Measurements from ENCODE around the gene TRAPPC8.
A peak's percentile ranks its signal among the peaks of the same experiment; 100 is the strongest.
"Not testable (repeated sequence)": the region's sequence is repeated elsewhere in the genome, so short reads cannot be mapped to it uniquely, and the experiment has no call there.

TRAPPC8 gene

GRCh38 chr18:31860488-31860887, 82.4 kb downstream of the TRAPPC8 start:
- no peak for DNase-seq

GRCh38 chr18:31857526-31858106, 85.3 kb downstream of the TRAPPC8 start:
- no peak for DNase-seq

GRCh38 chr18:31850844-31851243, 92.1 kb downstream of the TRAPPC8 start:
- no peak for DNase-seq

GRCh38 chr18:31840499-31840898, 102.4 kb downstream of the TRAPPC8 start:
- DNase-seq = no peak

- DNase-seq = no peak
Measured at GRCh38 chr18:31837879-31838278, 105.0 kb downstream of the TRAPPC8 start.

GRCh38 chr18:31835528-31836133, 107.3 kb downstream of the TRAPPC8 start:
- no peak for DNase-seq

- no peak for DNase-seq
Measured at GRCh38 chr18:31831903-31832302, 111.0 kb downstream of the TRAPPC8 start.

GRCh38 chr18:31830686-31831085, 112.2 kb downstream of the TRAPPC8 start:
- no peak for DNase-seq

GRCh38 chr18:31828613-31829012, 114.3 kb downstream of the TRAPPC8 start:
- no peak for DNase-seq

- not testable (repeated sequence) for DNase-seq
Measured at GRCh38 chr18:31826673-31827325, 116.1 kb downstream of the TRAPPC8 start.

GRCh38 chr18:31825772-31826171, 117.2 kb downstream of the TRAPPC8 start:
- DNase-seq = no peak

GRCh38 chr18:31821545-31822171, 121.3 kb downstream of the TRAPPC8 start:
- DNase-seq = no peak

- DNase-seq = no peak
Measured at GRCh38 chr18:31819925-31820229, 123.1 kb downstream of the TRAPPC8 start.

- peak; percentile 66 for DNase-seq
Measured at GRCh38 chr18:31819106-31819924, 123.6 kb downstream of the TRAPPC8 start.

GRCh38 chr18:31814132-31814531, 128.8 kb downstream of the TRAPPC8 start:
- no peak for DNase-seq

- peak; percentile 37 for DNase-seq
Measured at GRCh38 chr18:31810336-31811130, 132.4 kb downstream of the TRAPPC8 start.

GRCh38 chr18:31809049-31809448, 133.9 kb downstream of the TRAPPC8 start:
- DNase-seq = not testable (repeated sequence)

GRCh38 chr18:31801078-31801477, 141.8 kb downstream of the TRAPPC8 start:
- no peak for DNase-seq

- not testable (repeated sequence) for DNase-seq
Measured at GRCh38 chr18:31799257-31799656, 143.7 kb downstream of the TRAPPC8 start.

- DNase-seq = no peak
Measured at GRCh38 chr18:31798399-31798798, 144.5 kb downstream of the TRAPPC8 start.

GRCh38 chr18:31795747-31796146, 147.2 kb downstream of the TRAPPC8 start:
- DNase-seq = no peak

GRCh38 chr18:31793531-31793930, 149.4 kb downstream of the TRAPPC8 start:
- no peak for DNase-seq

GRCh38 chr18:31792580-31792911, 150.4 kb downstream of the TRAPPC8 start:
- no peak for DNase-seq
